Cardiac septum (tissue), 1 donor: Measurements from ENCODE around the gene PTPRN2. TPM values are rescaled to one million over a fixed set of nuclear protein-coding genes. Genes with fewer than 3 reads are reported as not detected.
"Not testable (repeated sequence)": the region's sequence is repeated elsewhere in the genome, so short reads cannot be mapped to it uniquely, and the experiment has no call there.

Experiments used
- DNase-seq: peaks from one replicate; pipeline ENCODE4 v3.0.0-alpha.2; 2020; ENCODE audit warnings: low spot score
- intact Hi-C: fragments of 100-400 bp; cut with DNase I; formaldehyde crosslinking; loops from one replicate; pipeline ENCODE4 v1.14.0; 2022
- total RNA-seq: library from RNA; stranded (reverse); fragmentation: NEBNext Ultra II Directional; extraction: Animal tissue kit (Norgen Biotek cat#: 25700); gene quantifications from one replicate; pipeline ENCODE4 v1.2.1, GENCODE V29; 2021
- donor health status: DM: no; HTN: no; CAD: no.

Gene PTPRN2
- total RNA-seq, 1 donor from 2014 or later = 0.92 TPM

DNA sequence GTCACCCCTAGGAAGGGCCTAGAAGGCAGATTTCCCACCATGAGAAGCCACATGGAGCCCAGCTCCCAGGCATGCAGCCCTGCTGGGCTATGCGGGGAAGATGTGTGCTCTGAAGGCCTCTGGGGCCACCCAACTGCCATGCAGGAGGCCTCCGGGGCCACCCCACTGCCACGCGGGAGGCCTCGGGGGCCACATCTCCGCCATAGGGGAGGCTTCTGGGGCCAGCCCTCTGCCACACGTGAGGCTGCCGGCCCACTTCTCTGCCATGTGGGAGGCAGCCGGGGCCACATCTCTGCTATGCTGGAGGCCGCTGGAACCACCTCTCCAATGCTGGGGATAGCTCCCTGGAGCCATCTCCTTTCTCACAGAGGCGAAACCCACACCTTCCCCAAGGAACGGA lies 799.0 kb downstream of the PTPRN2 start:
- no peak for DNase-seq
- intact Hi-C loops = no loop called here

DNA sequence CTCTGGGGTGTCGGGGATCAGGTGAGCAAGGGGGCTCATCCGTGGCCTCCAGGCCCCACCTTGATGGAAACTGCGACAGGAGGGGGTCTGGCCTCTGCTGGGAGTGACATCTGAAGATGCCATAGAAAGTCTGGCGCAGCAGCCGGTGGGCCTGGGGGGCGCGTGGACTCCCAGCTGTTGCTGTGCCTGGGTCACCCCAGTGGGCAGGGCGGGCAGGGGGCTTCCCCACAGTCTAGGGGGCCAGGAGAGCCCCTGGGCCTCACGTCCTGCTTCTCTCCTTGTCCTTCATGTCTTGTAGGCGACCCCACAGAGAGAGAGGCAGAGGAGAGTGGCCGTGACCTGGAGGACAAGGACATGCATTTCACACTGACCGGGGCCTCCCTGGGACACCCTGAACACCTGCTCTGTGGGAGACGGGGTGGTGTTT lies 800.3 kb downstream of the PTPRN2 start:
- no peak for DNase-seq
- intact Hi-C loops = no loop called here

DNA sequence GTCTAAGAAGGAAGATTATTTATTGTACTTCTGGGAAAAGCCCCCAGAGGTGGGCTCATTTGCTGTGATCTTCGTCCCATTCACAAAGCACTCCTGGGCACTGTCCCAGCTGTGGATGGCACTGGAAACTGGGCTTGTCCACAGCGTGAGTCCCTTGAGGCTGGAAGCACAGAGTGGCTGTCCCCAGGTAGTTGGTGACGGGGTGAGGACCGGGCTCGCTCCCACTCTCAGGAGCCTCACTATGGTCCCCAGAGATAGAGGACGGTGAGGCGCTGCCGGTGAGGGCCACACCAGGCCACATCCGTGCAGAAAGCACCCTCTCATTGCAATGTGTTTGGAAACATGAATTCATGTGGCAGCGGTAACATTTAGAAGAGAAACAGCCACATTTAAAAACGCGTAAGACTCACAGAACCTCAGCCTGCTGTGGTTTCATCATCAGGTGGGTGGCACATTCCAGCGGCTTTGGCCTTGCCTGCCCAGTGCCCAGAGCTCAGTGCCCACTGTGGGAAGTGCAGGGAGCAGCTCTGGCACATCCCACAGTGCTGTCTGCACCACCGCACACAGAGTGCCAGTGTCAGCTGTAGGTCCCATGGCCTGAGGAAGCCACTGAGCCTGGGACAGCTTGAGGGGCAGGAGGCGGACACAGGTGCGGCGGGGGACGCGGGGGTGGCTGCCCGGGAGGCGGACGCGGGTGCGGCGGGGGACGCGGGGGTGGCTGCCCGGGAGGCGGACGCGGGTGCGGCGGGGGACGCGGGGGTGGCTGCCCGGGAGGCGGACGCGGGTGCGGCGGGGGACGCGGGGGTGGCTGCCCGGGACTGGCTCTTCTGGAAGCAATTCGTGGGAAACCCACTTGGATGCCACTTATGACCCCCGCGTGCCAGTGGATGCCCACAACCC lies 801.0 kb downstream of the PTPRN2 start:
- DNase-seq = no peak

DNA sequence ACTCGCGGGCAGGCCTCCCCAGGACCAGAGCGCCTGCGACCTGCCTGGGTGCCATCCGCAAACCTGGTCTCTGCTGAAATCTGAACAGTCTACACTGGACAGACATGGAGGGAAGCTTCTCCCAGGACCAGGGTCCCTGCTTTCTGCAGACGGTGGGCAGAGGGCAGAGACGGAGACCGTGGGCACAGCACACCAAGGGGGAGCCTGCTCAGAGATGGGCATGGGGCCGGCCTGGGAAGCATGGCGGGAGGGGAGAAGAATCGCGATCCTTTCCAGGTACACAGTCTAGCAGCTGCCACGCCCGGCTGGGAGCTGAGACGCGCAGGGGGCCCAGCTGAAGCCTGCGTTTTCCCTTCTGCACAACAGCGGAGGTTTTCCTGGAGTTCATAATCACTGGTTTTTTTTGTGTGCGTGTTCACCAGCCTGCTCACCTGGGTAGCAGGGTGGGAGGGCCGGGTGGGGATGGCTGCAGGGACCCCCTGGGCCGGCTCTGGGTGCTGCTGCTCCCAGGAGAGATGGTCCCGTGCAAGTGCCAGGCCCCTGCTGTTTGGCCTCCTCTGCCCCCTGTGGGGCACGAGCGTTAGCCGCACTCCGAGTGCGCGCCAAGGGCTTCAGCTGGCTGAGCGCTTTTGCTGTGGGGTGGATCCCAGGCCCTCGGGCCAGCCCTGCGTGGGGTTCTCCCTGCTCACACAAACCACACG lies 802.0 kb downstream of the PTPRN2 start:
- DNase-seq = no peak
- intact Hi-C loops = no loop called here

More for the DNA sequence above, 801.0 kb downstream of the PTPRN2 start:
- intact Hi-C loops = no loop called here

DNA sequence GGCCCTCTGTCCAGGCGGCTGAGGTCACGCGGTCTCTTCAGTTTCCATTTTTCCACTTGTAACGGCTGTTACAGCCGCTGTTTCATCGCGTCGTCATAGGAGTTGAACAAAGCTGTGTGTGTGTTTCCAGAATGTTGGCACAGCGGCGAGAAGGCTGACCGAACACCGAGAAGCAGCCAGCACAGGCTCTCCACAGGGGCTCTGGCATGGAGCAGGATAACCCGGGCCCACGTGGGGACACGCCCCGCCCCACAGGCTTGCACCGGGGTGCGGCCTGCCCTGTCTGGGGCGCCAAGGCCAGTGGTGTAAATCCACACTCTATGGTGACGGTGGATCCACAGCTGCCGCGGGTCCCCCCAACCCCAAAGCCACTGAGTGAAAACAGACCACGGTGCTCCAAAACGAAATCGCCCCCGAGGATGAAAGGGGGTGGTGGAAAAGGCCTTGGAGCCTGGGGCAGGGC lies 802.6 kb downstream of the PTPRN2 start:
- intact Hi-C loops = no loop called here
- DNase-seq = no peak

DNA sequence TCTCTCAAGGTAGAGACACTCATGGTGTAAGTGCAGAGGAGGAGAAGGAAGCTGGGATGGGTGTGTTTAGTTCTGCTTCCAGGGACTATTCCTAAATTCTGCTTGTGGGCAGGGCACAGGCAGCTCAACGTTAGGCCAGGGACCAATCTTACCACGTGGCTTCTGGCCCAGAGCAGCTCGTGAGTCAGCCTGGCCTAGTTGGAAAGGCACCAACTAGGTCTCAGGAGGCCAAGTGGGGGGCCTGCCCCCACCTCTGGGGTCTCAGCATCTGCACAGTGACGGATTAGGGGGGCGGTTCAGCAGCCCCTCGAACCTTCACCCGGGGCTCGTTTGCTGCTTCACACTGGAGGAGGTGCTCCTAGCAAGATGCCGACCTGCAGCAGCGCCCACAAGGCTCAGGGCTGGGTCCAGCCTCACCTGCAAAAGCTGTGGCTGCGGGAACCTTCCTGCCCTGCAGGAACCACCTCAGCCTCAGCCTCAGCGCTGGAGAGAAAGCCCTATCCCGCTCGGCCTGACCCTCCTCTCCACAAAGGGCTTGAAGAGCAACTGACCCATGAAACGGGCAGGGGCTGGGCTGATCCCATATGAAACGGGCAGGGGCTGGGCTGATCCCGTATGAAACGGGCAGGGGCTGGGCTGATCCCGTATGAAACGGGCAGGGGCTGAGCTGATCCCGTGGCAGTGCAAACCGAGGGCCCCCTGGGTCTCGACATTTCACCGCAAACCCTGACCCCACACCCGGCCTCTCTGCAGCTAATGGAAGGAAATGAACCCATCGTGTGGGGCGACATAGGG lies 803.4 kb downstream of the PTPRN2 start:
- DNase-seq = no peak
- intact Hi-C loops = no loop called here

DNA sequence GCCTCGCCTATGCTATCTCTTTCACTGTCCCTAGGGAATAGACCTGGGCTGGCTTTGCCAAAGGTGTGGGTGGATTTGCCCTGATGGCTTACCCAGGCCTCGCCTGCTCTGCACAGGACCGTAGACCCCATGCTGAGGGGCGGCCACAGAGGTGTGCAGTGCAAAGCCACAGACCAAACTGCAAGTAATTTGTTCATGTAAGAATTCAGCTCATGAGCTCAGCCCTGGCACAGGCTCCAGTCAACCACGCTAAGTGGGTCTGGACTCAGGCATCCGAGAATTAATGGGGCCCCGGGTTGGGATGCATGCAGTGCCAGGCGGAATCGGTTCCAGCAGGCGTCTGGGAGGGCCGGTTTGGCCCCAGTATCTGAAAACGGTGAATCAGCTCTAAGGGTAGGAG lies 805.6 kb downstream of the PTPRN2 start:
- no peak for DNase-seq
- intact Hi-C loops = no loop called here

DNA sequence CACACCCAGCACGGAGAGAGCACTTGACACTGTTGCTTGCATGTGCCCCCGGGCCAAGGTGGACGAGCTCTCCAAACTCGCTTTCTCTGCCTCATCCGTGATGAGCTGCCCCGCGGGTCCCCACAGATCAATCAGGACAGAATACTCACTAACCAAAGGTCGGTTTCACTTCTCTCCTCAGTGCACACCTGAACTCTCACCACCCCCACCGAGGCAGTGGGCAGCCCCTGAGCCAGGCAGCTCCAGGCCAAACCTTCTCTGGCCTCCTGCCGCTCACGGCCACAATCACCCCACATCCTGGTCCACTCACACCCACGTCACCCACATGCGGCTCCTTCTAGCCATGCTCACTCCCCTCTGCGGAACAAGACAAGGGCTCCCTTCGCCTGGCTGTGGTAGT lies 806.9 kb downstream of the PTPRN2 start:
- intact Hi-C loops = no loop called here
- DNase-seq = no peak

DNA sequence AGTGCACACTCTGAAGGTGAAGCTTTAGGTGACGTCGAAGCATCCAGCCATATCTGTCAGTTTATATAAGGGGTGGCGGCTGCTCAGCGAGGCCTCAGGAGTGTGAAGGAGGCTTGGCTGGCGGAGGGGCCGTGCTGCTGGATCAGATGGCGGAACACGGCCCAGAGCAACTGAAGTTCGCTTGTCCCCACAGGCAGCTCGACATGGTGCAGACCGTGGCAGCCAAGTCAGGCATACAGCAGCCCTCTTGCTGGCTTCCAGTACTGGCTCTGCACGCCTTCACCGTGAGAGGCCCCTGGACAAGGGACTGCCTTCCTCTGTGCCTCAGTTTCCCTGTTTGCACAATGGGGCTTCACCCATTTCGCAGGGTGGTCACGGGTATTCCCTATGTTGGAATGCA lies 807.3 kb downstream of the PTPRN2 start:
- DNase-seq = no peak
- intact Hi-C loops = no loop called here

DNA sequence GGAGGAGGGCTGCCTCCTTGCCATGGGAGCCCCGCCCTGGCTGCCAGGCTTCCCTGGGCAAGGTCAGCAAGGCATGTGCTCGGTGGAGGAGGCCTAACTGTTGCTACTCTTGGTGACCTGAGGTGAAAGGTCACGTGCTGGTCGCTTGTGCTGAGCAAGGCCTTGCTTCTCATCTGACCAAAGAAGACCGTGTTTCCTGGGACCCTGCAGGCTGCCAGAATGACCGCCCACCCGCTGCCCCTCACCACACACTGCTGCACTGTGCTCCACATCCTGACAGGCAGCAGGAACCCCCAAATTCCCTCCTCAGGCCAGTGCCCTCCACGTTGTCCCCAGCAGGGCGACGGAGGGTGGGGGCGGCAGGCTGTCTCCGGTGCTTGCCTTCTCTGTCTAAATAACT lies 808.4 kb downstream of the PTPRN2 start:
- DNase-seq = no peak
- intact Hi-C loops = no loop called here

DNA sequence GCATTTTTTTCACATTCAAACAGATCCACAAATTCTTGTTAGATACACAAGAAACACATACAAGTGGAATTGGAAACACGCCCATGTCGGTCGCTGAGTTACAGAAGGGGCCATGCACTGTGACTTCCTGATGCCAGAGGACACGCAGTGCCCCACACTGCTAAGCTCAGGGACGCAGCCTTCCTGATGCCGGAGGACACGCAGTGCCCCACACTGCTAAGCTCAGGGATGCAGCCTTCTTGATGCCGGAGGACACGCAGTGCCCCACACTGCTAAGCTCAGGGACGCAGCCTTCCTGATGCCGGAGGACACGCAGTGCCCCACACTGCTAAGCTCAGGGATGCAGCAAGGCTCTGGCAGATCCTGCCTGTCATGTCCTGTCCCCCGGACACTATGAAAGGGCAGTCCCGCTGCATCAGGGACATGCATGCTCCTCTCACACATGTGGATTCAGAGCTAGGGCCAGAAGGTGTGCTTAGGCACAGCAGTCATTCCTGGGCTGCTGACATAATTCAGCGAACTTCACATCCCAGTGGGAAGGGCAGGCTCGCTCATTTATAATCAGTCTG lies 810.3 kb downstream of the PTPRN2 start:
- intact Hi-C loops, DNase-seq: not testable (repeated sequence)

DNA sequence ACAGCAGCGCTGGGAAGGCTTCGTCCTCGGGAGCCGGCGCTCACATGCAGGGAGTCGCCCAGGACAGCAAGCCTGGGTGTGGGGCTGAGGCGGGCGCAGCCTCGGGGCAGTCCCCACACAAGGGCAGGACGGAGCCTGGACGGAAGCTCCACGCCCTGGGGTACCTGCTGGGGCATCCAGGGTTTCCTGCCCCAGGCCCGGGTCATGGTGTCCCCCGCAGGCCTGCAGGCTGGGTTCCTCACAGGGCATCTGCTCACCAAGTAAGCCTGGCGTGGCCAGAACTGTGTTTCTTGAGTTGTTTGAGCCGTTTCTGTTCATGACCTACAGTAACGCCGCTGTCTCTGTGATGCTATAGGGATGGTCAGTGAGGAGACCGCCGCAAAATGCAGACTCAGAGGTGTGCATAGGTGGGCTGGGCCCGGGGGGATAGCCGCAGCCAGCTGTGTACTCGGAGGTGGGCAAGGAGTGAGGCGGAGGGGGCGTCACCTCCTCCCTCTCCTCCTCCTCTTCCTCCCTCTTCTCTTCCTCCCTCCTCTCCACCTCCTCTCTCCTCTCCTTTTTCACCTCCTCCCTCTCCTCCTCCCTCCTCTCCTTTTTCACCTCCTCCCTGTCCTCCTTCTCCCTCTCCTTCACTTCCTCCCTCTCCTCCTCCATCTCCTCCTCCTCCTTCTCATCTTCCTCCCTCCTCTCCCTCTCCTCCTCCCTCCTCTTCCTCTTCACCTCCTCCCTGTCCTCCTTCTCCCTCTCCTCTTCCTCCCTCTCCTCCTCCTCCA lies 811.9 kb downstream of the PTPRN2 start:
- intact Hi-C loops = no loop called here
- no peak for DNase-seq

DNA sequence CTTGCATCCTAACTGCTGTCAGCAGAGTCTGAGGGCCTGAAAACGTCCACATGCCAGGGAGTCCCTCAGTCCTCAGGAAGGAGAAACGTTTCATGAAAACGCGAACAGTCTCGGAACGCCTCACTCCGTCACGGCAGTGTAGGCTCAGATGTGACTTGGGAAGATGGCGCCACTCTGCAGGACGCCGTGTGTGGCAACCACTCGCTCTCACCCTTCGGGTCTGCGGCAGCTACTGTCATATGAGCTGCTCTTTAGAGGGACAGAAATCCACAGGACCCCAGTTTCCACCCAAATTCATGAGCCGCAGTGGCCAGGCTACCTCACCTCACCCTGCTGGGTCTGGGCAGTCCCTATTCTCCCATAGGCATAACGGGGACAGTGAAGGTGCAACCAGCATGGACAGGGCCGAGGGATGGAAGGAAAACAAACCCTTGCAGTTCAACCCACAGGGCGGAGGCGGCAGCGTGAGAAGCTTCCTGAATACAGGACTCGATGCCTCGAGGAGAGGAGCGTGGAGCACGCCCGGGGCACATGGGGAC lies 812.5 kb downstream of the PTPRN2 start:
- no peak for DNase-seq
- intact Hi-C loops = no loop called here

DNA sequence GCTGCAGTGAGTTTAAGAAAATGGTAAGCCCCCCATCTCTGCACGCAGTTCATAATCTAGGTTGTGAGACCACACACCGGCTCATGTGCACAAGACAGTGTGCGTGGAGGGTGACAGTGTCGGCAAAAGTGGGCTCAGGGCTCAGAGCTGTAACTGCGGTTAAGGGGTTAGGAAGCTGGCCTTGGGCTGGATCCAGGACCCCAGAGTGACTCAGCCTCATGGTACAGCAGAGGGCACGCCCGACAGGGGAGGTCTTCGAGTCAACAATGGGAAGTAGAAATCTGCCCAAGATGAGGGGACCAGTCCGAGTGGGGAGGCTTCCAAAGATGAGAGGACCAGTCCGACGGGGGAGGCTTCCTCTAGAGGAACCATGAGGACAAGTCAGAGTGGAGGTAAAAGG lies 813.1 kb downstream of the PTPRN2 start:
- DNase-seq = no peak

DNA sequence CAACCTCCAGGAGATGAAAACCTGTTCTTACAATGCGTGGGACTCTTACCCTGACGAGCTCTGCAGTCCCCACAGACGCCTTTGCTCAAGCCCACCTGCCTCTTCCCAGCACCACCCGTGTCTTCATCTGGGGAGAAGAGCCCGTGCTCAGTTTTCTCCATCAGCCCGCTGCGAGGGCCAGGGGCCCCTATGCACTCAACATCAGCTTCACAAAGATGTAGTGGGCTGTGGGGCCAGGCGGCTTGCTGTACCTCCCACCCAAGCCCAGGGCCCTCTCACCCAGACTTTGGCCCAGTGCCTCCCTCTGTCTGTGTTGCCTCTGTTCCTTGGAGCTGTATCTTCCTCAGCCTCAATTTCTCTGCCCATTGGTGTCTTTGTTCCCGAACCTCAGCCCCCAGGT lies 814.3 kb downstream of the PTPRN2 start:
- no peak for DNase-seq
- intact Hi-C loops = no loop called here

More for the DNA sequence above, 813.1 kb downstream of the PTPRN2 start:
- intact Hi-C loops = no loop called here

DNA sequence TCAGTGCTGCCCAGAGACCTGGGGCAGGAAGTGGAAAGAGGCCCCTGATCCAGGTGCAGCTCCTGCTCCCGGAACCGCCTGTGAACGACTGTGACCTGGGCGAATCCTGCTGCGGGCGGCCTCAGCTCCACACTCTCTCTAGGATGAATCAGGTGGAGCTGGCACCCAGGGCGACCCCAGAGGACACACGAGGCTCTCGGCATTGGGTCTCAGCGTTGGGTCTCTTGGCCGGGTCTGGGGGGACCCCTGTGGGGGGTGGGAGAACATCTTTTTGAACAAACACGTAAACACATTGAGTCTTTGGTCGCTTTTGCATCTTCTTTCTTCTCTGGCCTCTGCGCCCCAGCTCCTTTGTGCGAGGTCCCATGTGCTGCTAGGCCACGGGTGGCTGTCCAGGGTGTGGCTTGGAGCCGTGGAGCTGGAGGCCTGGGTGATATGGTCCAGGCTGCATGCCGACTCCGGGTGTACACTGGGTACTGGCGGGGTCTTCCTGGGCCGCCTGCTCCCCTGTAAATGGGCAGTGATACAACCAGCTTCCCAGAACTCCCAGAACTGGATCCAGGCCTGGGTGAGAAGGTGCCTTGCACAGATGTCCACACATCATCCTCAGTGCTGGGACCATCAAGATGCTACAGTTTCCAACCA lies 815.0 kb downstream of the PTPRN2 start:
- intact Hi-C loops = no loop called here
- no peak for DNase-seq

DNA sequence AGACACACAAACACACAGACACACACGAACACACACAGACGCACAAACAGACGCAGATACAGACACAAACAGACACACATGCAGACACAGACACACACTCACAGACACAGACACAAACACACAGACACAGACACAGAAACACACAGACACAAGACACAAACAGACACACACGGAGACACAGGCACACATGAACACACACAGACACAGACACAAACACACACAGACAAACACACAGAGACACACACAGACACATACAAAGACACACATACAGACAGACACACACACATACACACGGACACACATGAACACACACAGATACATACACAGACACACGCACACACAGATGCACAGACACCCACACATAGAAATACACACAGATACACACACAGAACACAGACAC lies 815.9 kb downstream of the PTPRN2 start:
- intact Hi-C loops = no loop called here
- DNase-seq = no peak

DNA sequence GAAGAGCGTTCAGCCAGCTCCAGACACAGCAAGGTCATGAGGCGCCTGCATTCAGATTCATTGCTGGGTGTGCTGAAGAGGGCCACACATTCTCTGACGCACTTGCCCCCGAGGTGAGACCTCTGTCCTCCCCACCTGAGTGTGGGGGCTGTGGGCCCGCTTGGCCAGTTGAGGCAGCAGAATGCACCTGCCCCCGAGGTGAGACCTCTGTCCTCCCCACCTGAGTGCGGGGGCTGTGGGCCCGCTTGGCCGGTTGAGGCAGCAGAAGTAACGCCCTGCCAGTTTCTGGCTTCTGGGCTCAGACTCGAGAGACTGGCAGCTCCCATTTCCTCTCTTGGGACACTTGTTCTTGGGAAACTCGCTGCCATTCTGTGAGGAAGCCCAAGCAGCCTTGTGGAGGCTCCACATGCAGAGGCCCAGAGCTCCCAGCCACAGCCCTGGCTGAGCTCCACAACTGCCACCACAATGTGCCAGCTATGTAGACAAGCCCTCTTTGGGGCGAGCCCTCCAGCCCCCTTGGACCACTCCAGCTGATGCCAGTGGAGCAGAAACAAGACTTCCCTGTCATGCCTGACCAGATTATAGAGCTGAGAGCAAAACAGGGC lies 816.8 kb downstream of the PTPRN2 start:
- intact Hi-C loops = no loop called here
- no peak for DNase-seq
